PC-9 (cell line): Measurements from ENCODE around the gene SYCE3.

Experiments used
- EZH2 ChIP-seq: fragments of 200-600 bp; sonication (generic); IDR thresholded peaks from 2 replicates; pipeline ENCODE4 v1.8.0; 2017; ENCODE audit warnings: antibody characterized with exemption, low read depth
- TF ChIP-seq, protein P1 (sequence below): fragments of 200-600 bp; sonication (generic); conservative IDR thresholded peaks from 2 replicates; pipeline ENCODE4 v1.6.1; 2017; ENCODE audit warnings: mixed run types, antibody characterized with exemption, mild to moderate bottlenecking, moderate library complexity

DNA sequence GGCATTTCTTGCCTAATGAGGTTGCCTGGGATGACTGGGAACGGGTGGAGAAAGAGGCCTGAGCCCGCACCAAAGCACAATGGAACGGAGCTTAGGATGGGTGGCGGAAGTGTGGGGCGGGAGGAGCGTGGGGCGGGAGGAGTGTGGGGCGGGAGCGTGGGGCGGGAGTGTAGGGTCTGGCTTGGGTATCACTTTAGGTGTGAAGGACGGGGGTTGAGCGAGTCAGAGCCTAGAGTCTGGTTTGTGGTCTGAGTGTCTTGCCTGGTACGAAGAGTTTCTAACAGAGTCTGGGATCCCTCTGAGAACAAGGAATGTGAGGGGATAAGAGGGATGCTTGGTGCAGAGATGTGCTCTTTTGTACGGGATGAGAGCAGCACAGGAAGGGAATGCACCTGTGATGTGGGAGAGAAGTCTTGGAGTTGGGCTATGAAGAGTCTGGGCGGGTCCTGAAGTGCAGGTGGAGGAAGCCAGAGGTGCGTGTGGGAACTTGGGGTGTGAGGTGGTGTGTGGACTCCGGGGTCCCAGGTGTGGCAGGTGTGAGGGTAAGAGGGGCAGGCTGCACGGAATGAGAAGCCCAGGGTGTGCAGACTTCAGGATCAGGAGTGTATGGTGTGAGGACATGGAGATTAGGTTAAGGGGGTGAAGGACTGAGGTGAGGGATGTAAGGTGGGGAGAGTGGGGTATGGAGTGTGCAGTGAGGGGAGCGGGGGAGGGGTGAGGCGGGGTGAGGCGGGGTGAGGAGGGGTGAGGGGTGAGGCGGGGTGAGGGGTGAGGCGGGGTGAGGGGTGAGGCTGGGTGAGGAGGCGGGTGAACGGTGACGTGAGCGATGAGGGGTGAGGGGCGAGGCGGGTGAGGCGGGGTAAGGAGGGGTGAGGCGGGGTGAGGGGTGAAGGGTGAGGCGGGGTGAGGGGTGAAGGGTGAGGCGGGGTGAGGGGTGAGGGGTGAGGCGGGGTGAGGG is 1.0 kb downstream of the SYCE3 start:
- TF ChIP-seq, protein P1, sequence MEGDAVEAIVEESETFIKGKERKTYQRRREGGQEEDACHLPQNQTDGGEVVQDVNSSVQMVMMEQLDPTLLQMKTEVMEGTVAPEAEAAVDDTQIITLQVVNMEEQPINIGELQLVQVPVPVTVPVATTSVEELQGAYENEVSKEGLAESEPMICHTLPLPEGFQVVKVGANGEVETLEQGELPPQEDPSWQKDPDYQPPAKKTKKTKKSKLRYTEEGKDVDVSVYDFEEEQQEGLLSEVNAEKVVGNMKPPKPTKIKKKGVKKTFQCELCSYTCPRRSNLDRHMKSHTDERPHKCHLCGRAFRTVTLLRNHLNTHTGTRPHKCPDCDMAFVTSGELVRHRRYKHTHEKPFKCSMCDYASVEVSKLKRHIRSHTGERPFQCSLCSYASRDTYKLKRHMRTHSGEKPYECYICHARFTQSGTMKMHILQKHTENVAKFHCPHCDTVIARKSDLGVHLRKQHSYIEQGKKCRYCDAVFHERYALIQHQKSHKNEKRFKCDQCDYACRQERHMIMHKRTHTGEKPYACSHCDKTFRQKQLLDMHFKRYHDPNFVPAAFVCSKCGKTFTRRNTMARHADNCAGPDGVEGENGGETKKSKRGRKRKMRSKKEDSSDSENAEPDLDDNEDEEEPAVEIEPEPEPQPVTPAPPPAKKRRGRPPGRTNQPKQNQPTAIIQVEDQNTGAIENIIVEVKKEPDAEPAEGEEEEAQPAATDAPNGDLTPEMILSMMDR: no peak
- TF ChIP-seq EZH2: no peak
